ENCODE data around the gene CDCP1.
A peak's percentile ranks its signal among the peaks of the same experiment; 100 is the strongest.

The CDCP1 gene

GRCh38 chr3:45145681-45146614 lies at the start of gene CDCP1:
Gene CDCP1 (minus strand): TSS chr3:45146378. CDS start chr3:45146287, 91 bp downstream.
- DNase-seq: no peak

GRCh38 chr3:45194791-45195190 lies 48.6 kb upstream of the CDCP1 start:
- no peak for DNase-seq

- no peak for DNase-seq
These were observed 45.8 kb upstream of the CDCP1 start for GRCh38 chr3:45191924-45192417.

- no peak for DNase-seq
These were observed 45.2 kb upstream of the CDCP1 start for GRCh38 chr3:45191424-45191823.

GRCh38 chr3:45188719-45189659 lies 42.8 kb upstream of the CDCP1 start:
- DNase-seq: no peak

- no peak for DNase-seq
These were observed 41.5 kb upstream of the CDCP1 start for GRCh38 chr3:45187694-45188141.

- DNase-seq: no peak
These were observed 40.7 kb upstream of the CDCP1 start for GRCh38 chr3:45186871-45187270.

GRCh38 chr3:45185461-45185860 lies 39.3 kb upstream of the CDCP1 start:
- DNase-seq: no peak

GRCh38 chr3:45185052-45185451 lies 38.9 kb upstream of the CDCP1 start:
- DNase-seq: no peak

- no peak for DNase-seq
These were observed 37.7 kb upstream of the CDCP1 start for GRCh38 chr3:45183872-45184262.

- no peak for DNase-seq
These were observed 37.0 kb upstream of the CDCP1 start for GRCh38 chr3:45182915-45183871.

GRCh38 chr3:45181496-45181895 lies 35.3 kb upstream of the CDCP1 start:
- DNase-seq: no peak

- no peak for DNase-seq
These were observed 34.7 kb upstream of the CDCP1 start for GRCh38 chr3:45180899-45181298.

GRCh38 chr3:45180051-45180450 lies 33.9 kb upstream of the CDCP1 start:
- DNase-seq: no peak

- DNase-seq: no peak
These were observed 33.0 kb upstream of the CDCP1 start for GRCh38 chr3:45179163-45179562.

- no peak for DNase-seq
These were observed 32.2 kb upstream of the CDCP1 start for GRCh38 chr3:45178183-45179023.

GRCh38 chr3:45176912-45177311 lies 30.7 kb upstream of the CDCP1 start:
- DNase-seq: no peak

GRCh38 chr3:45174234-45174633 lies 28.1 kb upstream of the CDCP1 start:
- no peak for DNase-seq

GRCh38 chr3:45173776-45174175 lies 27.6 kb upstream of the CDCP1 start:
- no peak for DNase-seq

GRCh38 chr3:45171283-45171682 lies 25.1 kb upstream of the CDCP1 start:
- DNase-seq: no peak

GRCh38 chr3:45170096-45170495 lies 23.9 kb upstream of the CDCP1 start:
- DNase-seq: peak in 1 of 2 experiments; percentile 2

Data from Kasumi-1 (cell line).